Measurements from ENCODE around the gene SLC7A10.
"Not testable (repeated sequence)": the region's sequence is repeated elsewhere in the genome, so short reads cannot be mapped to it uniquely, and the experiment has no call there.

SLC7A10 gene

GRCh38 chr19:33175156-33175782 lies 50.4 kb downstream of the SLC7A10 start:
- no peak for DNase-seq

DNA sequence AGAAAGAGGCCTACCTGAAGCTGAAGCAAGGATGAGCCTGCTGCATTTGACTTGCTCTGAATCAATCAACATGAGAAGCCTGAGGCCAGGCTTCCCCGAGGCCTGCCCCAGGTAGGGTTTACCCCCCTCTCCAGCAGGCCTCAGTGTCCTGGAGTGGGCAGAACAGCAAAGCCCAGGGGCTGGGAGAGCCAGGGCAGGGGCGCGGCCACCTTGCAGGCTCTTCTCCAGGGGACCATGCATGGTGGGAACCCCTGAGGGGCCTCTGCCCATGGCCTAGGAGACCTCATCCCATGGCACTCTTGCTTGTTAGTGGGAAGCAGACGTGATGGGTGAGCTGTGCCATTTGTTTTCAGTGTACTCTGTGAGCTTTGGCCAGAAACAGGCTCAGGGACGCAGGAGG lies 51.5 kb downstream of the SLC7A10 start:
- DNase-seq, result no peak

DNA sequence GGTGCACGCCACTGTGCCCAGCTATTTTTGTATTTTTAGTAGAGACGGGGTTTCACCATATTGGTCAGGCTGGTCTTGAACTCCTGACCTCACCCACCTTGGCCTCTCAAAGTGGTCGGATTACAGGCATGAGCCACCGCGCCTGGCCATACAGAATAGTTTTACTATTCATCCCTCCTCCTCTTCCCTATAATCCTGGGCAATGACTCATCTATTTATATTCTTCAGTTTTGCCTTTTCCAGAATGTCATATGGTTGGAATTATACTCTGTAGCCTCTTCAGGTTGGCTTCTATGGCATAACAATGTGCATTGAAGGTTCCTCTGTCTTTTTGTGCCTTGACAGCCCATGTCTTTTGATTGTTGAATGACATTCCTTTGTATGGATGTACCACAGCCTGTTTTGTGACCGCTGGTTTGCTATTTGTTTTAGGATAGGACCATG lies 53.7 kb downstream of the SLC7A10 start:
- no peak for DNase-seq

GRCh38 chr19:33171222-33171795 lies 54.3 kb downstream of the SLC7A10 start:
- no peak for DNase-seq

GRCh38 chr19:33168528-33168927 lies 57.1 kb downstream of the SLC7A10 start:
- DNase-seq, result no peak

DNA sequence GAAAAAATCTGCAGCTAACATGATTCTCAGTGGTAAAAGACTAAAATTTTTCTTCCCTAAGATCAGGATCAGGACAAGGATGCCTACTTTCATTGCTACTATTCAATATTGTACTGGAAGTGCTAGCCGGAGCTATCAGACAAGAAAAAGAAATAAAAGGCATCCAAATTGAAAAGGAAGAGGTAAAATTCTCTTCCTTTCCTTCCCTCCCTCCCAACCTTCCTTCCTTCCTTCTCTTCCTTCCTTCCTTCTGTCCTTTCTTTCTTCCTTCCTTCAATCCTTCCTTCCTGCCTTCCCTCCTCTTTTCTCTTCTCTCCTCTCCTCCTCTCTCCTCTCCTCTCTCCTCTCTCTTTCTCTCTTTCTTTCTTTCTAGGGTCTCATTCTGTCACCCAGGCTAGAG lies 58.2 kb downstream of the SLC7A10 start:
- DNase-seq, result no peak

DNA sequence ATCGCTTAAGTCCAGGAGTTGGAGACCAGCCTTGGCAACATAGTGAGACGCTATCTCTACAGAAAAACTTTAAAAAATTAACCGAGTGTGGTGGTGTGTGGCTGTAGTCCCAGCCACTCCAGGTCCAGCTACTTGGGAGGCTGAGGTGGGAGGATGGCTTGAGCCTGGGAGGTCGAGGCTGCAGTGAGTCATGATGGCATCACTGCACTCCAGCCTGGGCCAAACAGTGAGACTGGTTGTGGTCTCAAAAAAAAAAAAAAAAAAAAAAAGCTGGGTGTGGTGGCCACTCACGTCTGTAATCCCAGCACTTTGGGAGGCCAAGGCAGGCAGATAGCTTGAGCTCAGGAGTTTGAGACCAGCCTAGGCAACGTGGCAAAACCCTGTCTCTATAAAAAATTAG lies 59.6 kb downstream of the SLC7A10 start:
- DNase-seq, result not testable (repeated sequence)

DNA sequence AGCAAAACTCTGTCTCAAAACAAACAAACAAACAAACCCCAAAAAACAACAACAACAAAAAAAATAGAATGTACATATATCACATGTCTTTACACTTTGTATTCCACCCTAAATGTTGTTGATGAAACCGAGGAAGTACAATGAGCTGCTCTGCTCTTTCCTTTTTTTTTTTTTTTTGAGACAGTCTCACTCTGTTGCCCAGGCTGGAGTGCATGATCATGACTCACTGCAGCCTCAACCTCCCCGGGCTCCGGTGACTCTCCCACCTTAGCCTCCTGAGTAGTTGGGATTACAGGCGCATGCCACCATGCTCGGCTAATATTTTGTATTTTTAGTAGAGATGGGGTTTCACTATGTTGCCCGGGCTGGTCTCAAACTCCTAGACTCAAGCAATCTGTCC lies 62.2 kb downstream of the SLC7A10 start:
- no peak for DNase-seq

DNA sequence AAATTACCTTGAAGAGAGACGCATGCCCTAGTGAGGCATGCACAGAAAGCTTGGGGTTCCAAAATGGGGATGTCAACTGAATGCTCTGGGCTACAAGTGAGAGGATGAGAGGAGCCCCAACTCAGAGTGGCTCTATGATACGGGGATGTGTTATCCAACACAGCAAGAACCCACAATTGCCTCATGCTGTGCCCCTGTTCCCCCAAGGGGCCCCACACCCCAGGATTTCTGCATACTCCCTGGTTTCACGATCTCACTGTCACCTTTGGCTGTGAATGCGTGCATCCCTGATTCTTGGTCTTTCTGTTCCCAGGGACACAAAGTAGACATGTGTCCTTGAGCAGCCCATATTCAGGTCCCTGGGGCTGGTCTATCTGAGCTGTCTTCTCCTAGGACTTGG lies 64.4 kb downstream of the SLC7A10 start:
- DNase-seq, result no peak

GRCh38 chr19:33159893-33160292 lies 65.8 kb downstream of the SLC7A10 start:
- DNase-seq, result no peak

- DNase-seq, result no peak
These were observed 66.5 kb downstream of the SLC7A10 start for GRCh38 chr19:33159149-33159548.
